T follicular helper cell (primary cell): Measurements from ENCODE around the gene TUBGCP6.
"Not testable (repeated sequence)": the region's sequence is repeated elsewhere in the genome, so short reads cannot be mapped to it uniquely, and the experiment has no call there.

Experiments used
- DNase-seq: peaks from one replicate; pipeline ENCODE4 v3.0.0-alpha.2; 2020; ENCODE audit warnings: low read depth

Gene TUBGCP6

GRCh38 chr22:50169774-50170341 lies 75.0 kb downstream of the TUBGCP6 start:
- DNase-seq: no peak

GRCh38 chr22:50169181-50169759 lies 75.6 kb downstream of the TUBGCP6 start:
- no peak for DNase-seq

GRCh38 chr22:50168490-50169180 lies 76.2 kb downstream of the TUBGCP6 start:
- DNase-seq: not testable (repeated sequence)

- DNase-seq: no peak
Measured at GRCh38 chr22:50167689-50168489, 76.9 kb downstream of the TUBGCP6 start.
